Peyer's patch (tissue), 4 donors: ENCODE data around the gene PKD2L1.

ENCODE experiments used
- POLR2A ChIP-seq, 2 donors: fragments of 450-650 bp; IDR thresholded peaks; one replicate each; pipeline ENCODE4 v1.5.1; 2017; ENCODE audit warnings: antibody characterized with exemption in 2 of 2, mild to moderate bottlenecking in 2 of 2, moderate library complexity in 2 of 2
- TF ChIP-seq, protein P1 (sequence below), 6 experiments: fragments of 450-650 bp in 4 of 6; fragments of 200-600 bp in 2 of 6; sonication (generic) in 1 of 6; IDR thresholded peaks; one replicate each; pipeline ENCODE4 v1.5.1; 2017 to 2019; ENCODE audit warnings: antibody characterized with exemption in 6 of 6, mild to moderate bottlenecking in 3 of 6, moderate library complexity in 1 of 6

- TF ChIP-seq, protein P1, sequence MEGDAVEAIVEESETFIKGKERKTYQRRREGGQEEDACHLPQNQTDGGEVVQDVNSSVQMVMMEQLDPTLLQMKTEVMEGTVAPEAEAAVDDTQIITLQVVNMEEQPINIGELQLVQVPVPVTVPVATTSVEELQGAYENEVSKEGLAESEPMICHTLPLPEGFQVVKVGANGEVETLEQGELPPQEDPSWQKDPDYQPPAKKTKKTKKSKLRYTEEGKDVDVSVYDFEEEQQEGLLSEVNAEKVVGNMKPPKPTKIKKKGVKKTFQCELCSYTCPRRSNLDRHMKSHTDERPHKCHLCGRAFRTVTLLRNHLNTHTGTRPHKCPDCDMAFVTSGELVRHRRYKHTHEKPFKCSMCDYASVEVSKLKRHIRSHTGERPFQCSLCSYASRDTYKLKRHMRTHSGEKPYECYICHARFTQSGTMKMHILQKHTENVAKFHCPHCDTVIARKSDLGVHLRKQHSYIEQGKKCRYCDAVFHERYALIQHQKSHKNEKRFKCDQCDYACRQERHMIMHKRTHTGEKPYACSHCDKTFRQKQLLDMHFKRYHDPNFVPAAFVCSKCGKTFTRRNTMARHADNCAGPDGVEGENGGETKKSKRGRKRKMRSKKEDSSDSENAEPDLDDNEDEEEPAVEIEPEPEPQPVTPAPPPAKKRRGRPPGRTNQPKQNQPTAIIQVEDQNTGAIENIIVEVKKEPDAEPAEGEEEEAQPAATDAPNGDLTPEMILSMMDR (IDR thresholded peaks at IDR 0.05) = no peak
- TF ChIP-seq POLR2A (IDR thresholded peaks at IDR 0.05) = no peak
These were observed 47.1 kb downstream of the PKD2L1 start for GRCh38 chr10:100282907-100283306.
